Measurements from ENCODE around the gene CHAT. TPM values are rescaled to one million over a fixed set of nuclear protein-coding genes. Genes with fewer than 3 reads are reported as not detected.

The CHAT gene
- total and polyA plus RNA-seq, 2 of the 13 experiments (the other 11 are each of a cell fraction or from before 2014, with no cell fraction given) = not detected

- H3K4me2 ChIP-seq (ENCODE audit: low read depth, low read length) = no peak overlapping the region
- DNase-seq (ENCODE audit: low spot score) (no peak), ATAC-seq (no peak), FAIRE-seq (no peak)
- H3K4me3 ChIP-seq (replicated peaks in 1 of 3; ENCODE audit: insufficient read depth in 1 of 3, low read depth in 2 of 3, low read length in 3 of 3) = no peak overlapping the region
- no peaks in the 10 kb centered on the region; the same call in 1 of the 2 replicates for H4K20me1 ChIP-seq (ENCODE audit: insufficient read depth, low read length)
- intact Hi-C loops (cut with micrococcal nuclease; ENCODE audit: unreplicated experiment) = no loop called here
- no peaks in the 10 kb centered on the region for H3K9me3 ChIP-seq (ENCODE audit: low read length)
- H3K27me3 ChIP-seq (ENCODE audit: control insufficient read depth in 1 of 2, insufficient read depth in 2 of 2, low read length in 2 of 2) = peaks cover 0 to 13% of the 10 kb centered on the region in 2 experiments; a peak in 2 of 5 replicates
- in situ Hi-C loops (cut with HindIII; ENCODE audit: extremely low pct_ligation_motif_present, low pct_unique_long_range_greater_than_20kb) = loop anchor here (10.0 to 25.0 kb wide), 2 partner anchors 166 to 613 kb away; partner anchors contain the start of gene OGDHL
- ChIA-PET CTCF (ENCODE audit: low intra/inter-chr PET ratio, low total read pairs) (no interaction called here), POLR2A (no interaction called here)
- TF ChIP-seq ZSCAN20 (CRISPR knock-in tag; IDR thresholded peaks at IDR 0.05; ENCODE audit: borderline replicate concordance) (no peak), RARA (CRISPR knock-in tag; IDR thresholded peaks at IDR 0.05) (no peak), ZNF558 (CRISPR knock-in tag; IDR thresholded peaks at IDR 0.05; ENCODE audit: borderline replicate concordance) (no peak), SIX1 (CRISPR knock-in tag; IDR thresholded peaks at IDR 0.05; ENCODE audit: borderline replicate concordance) (no peak), ZNF232 (CRISPR knock-in tag; IDR thresholded peaks at IDR 0.05; ENCODE audit: borderline replicate concordance) (no peak), ARNT (IDR thresholded peaks at IDR 0.05) (no peak), SP4 (CRISPR knock-in tag; IDR thresholded peaks at IDR 0.05) (no peak), ASH2L (IDR thresholded peaks at IDR 0.05; ENCODE audit: insufficient read length, low read depth, low read length) (no peak)
- H3K36me3 ChIP-seq (replicated peaks in 1 of 2; ENCODE audit: control insufficient read depth in 1 of 2, insufficient read depth in 2 of 2, low read length in 2 of 2) = no peaks in the 10 kb centered on the region
- no peak overlapping the region for H3K9ac ChIP-seq (ENCODE audit: insufficient read depth, low read depth, low read length)
- 0% methylated on average over 4 of the region's 4 CpGs for WGBS (ENCODE audit: low lambda C conversion rate)
- no peak overlapping the region for H2AFZ ChIP-seq (ENCODE audit: low read length)
- H3K79me2 ChIP-seq (ENCODE audit: insufficient read depth, low read length) = no peaks in the 10 kb centered on the region
- BruUV-seq (replicated peaks) = no TSS peak
- no peak overlapping the region for H3K27ac ChIP-seq (ENCODE audit: extremely low read length, insufficient read depth, low read length)
- H3K4me1 ChIP-seq (ENCODE audit: insufficient read depth, low read length) = peaks cover 12% of the 10 kb centered on the region; the same call in 1 of the 2 replicates
These were observed 14.9 kb upstream of the CHAT start for GRCh38 chr10:49598986-49599385.

GRCh38 chr10:49599546-49599945 is 14.3 kb upstream of the CHAT start:
- no peak overlapping the region for H3K4me2 ChIP-seq (ENCODE audit: low read depth, low read length)
- ChIA-PET POLR2A (no interaction called here), CTCF (ENCODE audit: low intra/inter-chr PET ratio, low total read pairs) (no interaction called here)
- 0% methylated on average over 3 of the region's 3 CpGs for WGBS (ENCODE audit: low lambda C conversion rate)
- H4K20me1 ChIP-seq (ENCODE audit: insufficient read depth, low read length) = no peaks in the 10 kb centered on the region; the same call in 1 of the 2 replicates
- H3K27ac ChIP-seq (ENCODE audit: extremely low read length, insufficient read depth, low read length) = no peak overlapping the region
- intact Hi-C loops (cut with micrococcal nuclease; ENCODE audit: unreplicated experiment) = no loop called here
- no peaks in the 10 kb centered on the region for H3K36me3 ChIP-seq (replicated peaks in 1 of 2; ENCODE audit: control insufficient read depth in 1 of 2, insufficient read depth in 2 of 2, low read length in 2 of 2)
- H3K9me3 ChIP-seq (ENCODE audit: low read length) = no peaks in the 10 kb centered on the region
- FAIRE-seq (no peak), DNase-seq (ENCODE audit: low spot score) (no peak), ATAC-seq (no peak)
- no peak overlapping the region for H3K9ac ChIP-seq (ENCODE audit: insufficient read depth, low read depth, low read length)
- no peak overlapping the region for H3K4me3 ChIP-seq (replicated peaks in 1 of 3; ENCODE audit: insufficient read depth in 1 of 3, low read depth in 2 of 3, low read length in 3 of 3)
- in situ Hi-C loops (cut with HindIII; ENCODE audit: extremely low pct_ligation_motif_present, low pct_unique_long_range_greater_than_20kb) = loop anchor here (10.0 to 25.0 kb wide), 2 partner anchors 165 to 613 kb away; partner anchors contain the start of gene OGDHL
- no peak overlapping the region for H2AFZ ChIP-seq (ENCODE audit: low read length)
- peaks cover 12% of the 10 kb centered on the region; the same call in 1 of the 2 replicates for H3K4me1 ChIP-seq (ENCODE audit: insufficient read depth, low read length)
- H3K27me3 ChIP-seq (ENCODE audit: control insufficient read depth in 1 of 2, insufficient read depth in 2 of 2, low read length in 2 of 2) = peaks cover 0 to 13% of the 10 kb centered on the region in 2 experiments; a peak in 2 of 5 replicates
- BruUV-seq (replicated peaks) = no TSS peak
- no peaks in the 10 kb centered on the region for H3K79me2 ChIP-seq (ENCODE audit: insufficient read depth, low read length)
- TF ChIP-seq ZNF30 (CRISPR knock-in tag; IDR thresholded peaks at IDR 0.05) (no peak), RERE (CRISPR knock-in tag; IDR thresholded peaks at IDR 0.05; ENCODE audit: low read depth) (no peak), ELF4 (CRISPR knock-in tag; IDR thresholded peaks at IDR 0.05; ENCODE audit: borderline replicate concordance) (no peak)
- TF ChIP-seq, protein P1, sequence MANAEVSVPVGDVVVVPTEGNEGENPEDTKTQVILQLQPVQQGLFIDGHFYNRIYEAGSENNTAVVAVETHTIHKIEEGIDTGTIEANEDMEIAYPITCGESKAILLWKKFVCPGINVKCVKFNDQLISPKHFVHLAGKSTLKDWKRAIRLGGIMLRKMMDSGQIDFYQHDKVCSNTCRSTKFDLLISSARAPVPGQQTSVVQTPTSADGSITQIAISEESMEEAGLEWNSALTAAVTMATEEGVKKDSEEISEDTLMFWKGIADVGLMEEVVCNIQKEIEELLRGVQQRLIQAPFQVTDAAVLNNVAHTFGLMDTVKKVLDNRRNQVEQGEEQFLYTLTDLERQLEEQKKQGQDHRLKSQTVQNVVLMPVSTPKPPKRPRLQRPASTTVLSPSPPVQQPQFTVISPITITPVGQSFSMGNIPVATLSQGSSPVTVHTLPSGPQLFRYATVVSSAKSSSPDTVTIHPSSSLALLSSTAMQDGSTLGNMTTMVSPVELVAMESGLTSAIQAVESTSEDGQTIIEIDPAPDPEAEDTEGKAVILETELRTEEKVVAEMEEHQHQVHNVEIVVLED (CRISPR knock-in tag; IDR thresholded peaks at IDR 0.05; ENCODE audit: borderline replicate concordance) = no peak

Measured in HepG2 (cell line).